HG02610 (cell line): Measurements from ENCODE around the gene CCDC102A.
A peak's percentile ranks its signal among the peaks of the same experiment; 100 is the strongest.

Experiments used
- ATAC-seq: cut with Tn5 transposase; IDR thresholded peaks from one replicate; pipeline ENCODE4 v1.9.1; 2021; ENCODE audit warnings: mild to moderate bottlenecking, moderate library complexity; ENCODE audit not compliant: unreplicated experiment

CCDC102A gene

GRCh38 chr16:57525761-57526160, 10.6 kb downstream of the CCDC102A start:
- ATAC-seq: no peak

GRCh38 chr16:57522960-57523359, 13.4 kb downstream of the CCDC102A start:
- no peak for ATAC-seq

DNA sequence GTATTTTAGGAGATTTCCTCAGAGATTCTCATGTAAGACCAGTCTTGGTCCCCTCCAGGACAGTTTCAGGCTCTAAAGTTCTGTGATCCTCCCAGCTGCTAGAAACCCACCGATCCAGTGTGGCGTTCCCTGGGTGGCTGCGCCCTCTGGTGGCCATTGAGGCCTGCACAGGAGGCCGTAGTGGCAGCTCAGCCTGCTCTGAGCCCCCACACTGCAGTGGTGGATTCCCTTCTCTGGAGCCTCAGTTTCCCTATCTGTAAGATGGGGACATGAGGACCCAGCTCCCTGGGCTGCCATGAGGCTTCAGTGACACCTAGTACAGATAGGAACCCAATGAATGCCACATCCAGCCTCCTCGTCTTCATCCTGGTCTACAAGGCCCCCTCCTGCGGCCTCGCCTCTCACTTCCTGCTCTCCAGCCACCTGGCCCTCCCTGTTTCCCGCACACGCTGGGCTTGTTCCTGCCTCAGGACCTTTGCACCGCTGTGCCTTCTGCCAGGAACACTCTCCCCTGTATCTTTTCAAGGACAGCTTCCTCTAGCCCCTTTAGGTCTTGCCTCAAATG, 16.5 kb downstream of the CCDC102A start:
- ATAC-seq: peak; percentile 63

DNA sequence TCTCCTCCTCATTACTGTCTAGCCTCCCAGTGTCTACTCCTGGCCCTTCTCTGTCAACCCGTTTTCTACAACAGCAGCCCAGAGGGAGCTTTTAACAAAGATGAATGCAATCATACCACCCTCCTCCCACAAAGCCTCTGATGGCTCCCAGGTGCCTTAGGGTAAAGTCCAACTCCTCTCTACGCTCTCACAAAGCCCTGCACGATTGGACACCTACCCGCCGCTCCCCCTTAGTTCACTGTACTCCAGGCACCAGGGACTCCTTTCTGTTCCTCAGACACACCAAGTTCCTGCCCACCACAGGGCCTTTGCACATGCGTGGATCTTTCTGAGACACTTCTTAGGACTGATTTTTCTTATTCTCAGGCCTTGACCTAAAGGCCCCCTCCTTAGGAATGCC, 17.4 kb downstream of the CCDC102A start:
- no peak for ATAC-seq

DNA sequence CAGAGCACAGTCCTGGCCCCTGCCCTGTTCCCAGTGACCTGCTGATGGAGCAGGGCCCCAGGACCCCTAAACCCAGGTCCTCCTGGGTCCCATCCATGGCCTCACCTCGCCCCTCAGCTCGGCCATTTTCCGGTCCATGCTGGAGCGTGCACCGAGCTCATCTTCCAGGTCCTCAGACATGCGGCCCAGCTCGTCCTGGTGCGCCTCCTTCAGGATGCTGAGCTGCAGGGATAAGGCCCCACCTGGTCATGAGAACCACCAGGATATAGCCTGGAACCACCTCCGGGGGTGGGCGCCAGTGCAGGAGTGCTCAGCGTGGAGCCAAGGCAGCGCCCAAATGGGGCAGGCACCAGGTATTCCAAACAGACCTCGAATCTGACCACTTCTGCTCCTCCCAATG, 17.9 kb downstream of the CCDC102A start:
- no peak for ATAC-seq

DNA sequence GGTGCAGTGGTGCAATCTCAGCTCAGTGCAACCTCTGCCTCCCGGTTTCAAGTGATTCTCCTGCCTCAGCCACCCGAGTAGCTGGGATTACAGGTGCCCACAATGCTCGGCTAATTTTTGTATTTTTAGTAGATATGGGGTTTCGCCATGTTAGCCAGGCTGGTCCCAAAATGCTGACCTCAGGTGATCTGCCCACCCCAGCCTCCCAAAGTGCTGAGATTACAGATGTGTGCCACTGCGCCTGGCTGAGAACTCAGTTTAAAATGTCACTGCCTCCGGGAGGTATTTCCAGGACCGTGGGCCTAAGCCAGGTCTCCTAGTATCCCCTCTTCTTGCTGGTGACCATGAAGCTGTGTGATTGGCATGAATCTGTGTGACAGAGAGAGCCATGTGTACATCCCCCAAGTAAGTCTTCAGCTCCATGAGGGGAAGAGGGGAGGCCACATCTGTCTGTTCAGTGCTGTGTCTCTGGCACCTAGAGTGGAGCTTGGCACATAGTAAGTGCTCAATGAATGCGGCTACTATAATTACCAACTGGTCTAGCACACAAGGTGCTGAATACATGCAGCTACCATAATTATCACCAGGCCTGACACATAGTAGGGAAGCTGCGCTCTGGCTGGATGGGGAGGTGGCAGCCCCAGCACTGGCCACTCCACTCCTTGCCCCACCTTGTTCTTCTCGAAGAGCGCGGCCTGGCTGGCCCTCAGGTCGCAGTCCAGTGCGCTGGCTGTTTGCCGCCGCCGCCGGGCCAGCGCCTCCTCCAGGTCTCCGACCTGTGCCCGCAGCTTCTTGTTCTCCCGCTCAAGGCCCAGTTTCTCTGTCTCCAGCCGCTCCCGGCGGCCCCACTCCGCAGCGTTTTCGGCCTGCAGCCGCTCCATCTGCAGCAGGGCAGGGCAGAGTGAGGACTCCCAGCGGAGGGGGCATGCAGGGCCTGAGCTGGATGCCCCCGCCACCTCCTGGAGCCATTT, 18.7 kb downstream of the CCDC102A start:
- no peak for ATAC-seq

- no peak for ATAC-seq
These were observed 19.6 kb downstream of the CCDC102A start for GRCh38 chr16:57516773-57517172.

- no peak for ATAC-seq
These were observed 20.1 kb downstream of the CCDC102A start for GRCh38 chr16:57516176-57516725.

DNA sequence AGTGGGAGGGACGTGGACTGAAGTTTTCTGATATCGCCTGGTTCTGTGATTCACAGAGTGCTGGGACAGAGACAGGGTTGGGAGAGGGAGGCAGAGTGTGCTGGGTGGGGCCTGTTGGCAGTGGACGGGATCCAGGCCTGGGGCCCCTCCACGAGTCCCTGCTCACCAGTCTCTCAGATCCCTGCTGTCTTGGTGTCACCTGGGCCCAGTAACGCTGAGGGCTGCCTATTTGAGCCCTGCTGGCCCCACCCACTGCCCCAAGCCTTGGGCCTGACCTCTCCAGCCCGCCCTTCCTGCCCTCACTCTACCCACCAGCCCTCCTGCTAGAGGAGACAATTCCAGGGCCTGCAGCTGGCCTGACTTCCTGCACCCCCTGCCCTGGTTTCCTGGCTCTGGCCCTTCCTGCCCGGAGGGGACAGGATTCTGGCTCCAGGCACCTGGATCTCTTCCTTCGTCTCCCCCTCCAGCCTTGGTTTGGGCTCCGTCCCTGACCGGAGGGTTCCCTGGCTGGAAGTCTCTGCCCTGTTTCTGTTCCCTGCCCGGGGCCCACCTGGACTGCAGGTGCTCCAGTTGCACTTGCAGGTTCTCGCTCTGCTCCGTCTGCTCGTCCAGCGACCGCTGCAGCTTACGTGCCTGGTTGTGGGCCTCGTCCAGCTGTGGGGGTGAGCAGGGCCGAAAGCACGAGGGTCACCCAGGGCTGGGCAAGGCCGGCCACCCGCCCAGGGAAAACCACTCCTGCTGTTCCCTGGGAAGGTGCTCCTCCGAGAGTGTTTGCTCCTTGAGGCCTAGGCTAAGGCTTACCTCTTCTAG, 21.4 kb downstream of the CCDC102A start:
- ATAC-seq: no peak

- no peak for ATAC-seq
These were observed 22.0 kb downstream of the CCDC102A start for GRCh38 chr16:57514371-57514770.

GRCh38 chr16:57513371-57514102, 22.8 kb downstream of the CCDC102A start:
- ATAC-seq: no peak

DNA sequence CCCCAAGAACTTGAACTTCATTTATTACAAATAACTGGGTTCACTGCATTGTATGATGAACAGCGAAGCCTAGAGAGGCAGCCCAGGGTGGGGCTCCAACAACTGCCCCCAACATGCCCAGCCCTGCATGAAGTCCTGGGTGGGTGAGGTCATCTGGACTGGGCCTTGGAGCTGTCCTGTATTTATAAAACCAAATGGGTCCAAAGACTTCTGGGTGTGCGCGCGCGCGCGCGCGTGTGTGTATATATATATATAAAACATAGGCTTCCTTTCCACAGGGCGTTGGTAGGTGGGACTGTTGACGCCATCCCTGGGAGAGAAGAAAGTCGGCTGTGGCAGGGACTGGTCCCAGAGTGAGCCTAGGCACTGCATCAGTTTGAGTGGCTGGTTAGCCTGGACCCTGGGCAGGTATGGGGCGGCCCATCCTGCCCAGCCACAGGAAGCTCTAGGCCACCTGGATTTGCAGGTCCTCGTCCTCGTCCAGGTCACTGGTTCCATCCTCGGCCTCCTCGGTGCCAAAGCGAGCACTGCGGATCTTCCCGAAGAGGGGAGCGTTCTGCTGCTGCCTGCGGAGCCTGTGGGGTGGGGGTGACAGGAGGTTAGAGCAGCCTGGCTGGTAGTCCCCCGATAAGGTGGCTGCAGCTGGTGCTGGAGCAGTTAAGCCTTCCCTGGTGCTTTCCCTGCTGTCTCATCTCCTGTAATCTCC, 23.9 kb downstream of the CCDC102A start:
- ATAC-seq: no peak

DNA sequence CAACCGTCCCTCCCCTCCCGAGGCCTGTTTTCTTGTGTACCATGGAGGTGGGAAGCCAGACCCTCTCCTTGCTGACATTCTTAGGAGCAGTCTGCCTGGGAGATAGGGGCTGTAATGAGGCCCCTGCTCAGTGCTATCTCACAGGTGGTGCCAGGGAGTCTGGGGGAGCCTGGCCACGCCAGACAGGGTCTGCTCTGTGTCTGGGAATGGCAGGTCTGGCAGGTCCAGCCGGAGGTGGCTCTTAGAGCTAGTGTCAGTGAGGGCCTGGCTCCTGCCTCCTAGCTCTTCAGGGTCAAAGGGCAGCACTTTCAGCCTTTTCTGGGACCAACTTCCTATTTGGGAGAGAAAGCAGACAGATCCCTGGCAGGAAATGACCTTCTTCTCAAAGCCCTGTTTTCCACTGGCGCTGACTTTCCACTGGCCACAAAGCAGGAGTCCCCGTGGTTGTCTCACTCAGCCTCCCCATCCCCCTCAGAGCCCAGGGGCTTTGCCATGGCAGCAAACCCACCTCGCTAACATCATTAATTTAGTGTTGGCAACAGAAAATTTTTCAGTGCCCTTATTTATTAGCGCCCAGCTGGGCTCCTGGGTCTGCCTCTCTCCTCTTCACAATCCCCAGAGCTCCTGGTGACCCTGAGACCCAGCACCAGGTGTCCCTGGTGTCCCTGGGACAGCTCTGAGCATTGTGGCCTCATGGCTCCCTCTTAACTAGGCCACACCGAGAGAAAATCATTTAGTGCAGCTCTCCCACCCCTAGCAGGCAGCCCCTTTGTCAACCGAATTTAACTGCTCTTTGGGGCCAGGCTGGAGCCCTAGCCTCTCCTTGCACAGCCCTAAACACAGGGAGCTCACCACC, 26.1 kb downstream of the CCDC102A start:
- ATAC-seq: no peak

- no peak for ATAC-seq
These were observed 27.0 kb downstream of the CCDC102A start for GRCh38 chr16:57509231-57509923.

GRCh38 chr16:57508035-57508425, 28.3 kb downstream of the CCDC102A start:
- ATAC-seq: no peak

DNA sequence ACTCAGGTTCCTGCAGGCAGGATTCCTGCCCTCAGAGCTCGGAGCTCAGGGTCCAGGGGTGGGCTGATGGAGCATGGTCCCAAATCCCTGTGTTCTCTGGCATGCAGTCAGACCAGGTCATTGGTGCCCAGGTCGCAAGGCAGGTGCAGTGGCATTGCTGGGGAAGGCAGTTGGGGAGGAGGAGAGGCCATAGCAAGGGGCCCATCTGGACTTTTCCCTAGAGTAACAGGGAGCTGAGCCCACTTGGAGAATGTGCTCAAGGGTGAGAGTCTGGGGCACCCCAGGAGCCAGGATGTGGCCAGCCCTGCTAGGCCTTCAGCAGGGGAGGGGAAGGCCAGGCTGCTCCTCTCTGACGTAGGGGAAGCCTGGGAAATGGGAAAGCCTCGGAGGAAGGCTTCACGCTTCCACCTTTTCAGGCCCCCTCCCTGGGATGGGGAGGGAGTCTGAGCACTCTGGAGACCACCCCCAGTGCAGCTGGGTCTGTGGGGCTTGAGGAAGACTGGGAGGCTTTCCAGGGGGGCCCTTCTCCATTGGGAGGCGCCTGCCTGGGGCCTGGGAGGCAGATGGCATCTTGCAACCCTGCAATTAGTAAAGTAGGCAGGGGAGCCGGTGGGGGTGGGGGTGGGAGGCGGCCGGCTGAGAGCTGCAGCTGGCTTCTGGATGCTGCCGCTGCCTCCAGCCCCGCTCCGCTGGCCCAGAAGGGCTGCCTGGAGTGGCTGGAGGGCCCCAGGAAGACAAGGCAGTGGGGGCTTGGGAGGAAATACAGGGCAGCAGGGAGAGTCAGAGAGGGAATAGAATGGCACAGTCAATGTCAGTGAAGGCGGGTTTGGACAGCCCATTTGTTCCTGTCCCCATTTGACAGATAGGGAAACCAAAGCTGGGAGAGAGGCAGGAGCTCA, 29.0 kb downstream of the CCDC102A start:
- ATAC-seq: no peak

DNA sequence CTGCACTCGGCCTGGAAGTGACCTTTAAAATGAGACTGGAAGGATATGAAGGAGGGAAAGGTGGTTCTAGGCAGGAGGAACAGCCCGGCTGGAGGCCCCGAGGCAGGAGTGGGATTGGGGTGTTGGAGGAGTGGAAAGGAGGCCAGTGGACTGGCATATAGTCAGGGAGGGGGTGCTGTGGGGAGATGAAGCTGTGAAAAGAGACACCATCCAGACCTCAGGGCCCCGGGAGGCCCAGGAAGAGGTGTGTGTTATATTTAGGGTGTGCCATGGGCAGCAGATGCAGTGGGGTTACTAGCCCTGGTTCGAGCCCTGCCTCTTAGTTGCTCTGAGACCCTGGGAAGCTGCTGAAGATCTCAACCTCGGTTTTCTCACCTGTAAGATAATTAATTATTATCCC, 31.2 kb downstream of the CCDC102A start:
- ATAC-seq: no peak
